ENCODE measurements around the gene SPINK7.

DNA sequence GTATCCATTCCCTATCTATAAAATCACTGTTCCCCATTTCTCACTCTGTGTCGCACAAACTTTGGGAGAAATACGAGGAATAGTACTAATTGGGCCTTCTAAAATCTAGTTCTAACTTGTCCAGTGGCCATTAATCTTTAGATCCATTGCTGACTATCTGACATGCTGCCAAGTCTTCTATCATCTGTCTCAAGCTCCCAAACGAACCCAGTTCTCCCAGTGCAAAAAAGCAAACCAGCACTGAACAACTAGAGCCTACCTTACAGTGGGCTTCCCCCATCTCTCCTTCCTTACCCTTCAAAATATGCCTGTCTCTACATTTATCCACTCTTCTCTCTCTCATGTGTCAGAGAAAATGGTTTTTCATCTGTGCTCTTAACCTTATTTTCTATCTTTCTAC, 3.2 kb upstream of the SPINK7 start:
- TF ChIP-seq, protein P1, sequence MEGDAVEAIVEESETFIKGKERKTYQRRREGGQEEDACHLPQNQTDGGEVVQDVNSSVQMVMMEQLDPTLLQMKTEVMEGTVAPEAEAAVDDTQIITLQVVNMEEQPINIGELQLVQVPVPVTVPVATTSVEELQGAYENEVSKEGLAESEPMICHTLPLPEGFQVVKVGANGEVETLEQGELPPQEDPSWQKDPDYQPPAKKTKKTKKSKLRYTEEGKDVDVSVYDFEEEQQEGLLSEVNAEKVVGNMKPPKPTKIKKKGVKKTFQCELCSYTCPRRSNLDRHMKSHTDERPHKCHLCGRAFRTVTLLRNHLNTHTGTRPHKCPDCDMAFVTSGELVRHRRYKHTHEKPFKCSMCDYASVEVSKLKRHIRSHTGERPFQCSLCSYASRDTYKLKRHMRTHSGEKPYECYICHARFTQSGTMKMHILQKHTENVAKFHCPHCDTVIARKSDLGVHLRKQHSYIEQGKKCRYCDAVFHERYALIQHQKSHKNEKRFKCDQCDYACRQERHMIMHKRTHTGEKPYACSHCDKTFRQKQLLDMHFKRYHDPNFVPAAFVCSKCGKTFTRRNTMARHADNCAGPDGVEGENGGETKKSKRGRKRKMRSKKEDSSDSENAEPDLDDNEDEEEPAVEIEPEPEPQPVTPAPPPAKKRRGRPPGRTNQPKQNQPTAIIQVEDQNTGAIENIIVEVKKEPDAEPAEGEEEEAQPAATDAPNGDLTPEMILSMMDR (optimal IDR thresholded peaks at IDR 0.05 in 1 of 3, IDR thresholded peaks at IDR 0.05 in 1 of 3, conservative IDR thresholded peaks at IDR 0.05 in 1 of 3; ENCODE audit: extremely low read depth in 1 of 3, insufficient read depth in 2 of 3, low read length in 3 of 3) = no peak
- no peak for TF ChIP-seq EZH2 (IDR thresholded peaks at IDR 0.05; ENCODE audit: low read length)
